Stimulated activated CD8-positive, alpha-beta memory T cell treated with anti-CD3 and anti-CD28 coated beads, Interleukin-12 subunit alpha, Interleukin-12 subunit beta, amount 100 ng/mL, for 4 hours (primary cell): ENCODE measurements around the gene BEGAIN.

Source experiments
- DNase-seq: peaks from one replicate; pipeline ENCODE4 v3.0.0-alpha.2; 2020; ENCODE audit warnings: low read depth

BEGAIN gene

GRCh38 chr14:100615736-100616695 is 28.8 kb upstream of the BEGAIN start:
- no peak for DNase-seq

- no peak for DNase-seq
These were observed 27.6 kb upstream of the BEGAIN start for GRCh38 chr14:100614803-100615202.

GRCh38 chr14:100612986-100613385 is 25.8 kb upstream of the BEGAIN start:
- no peak for DNase-seq

GRCh38 chr14:100611811-100612480 is 24.7 kb upstream of the BEGAIN start:
- no peak for DNase-seq

GRCh38 chr14:100610511-100611217 is 23.4 kb upstream of the BEGAIN start:
- no peak for DNase-seq

- DNase-seq = no peak
These were observed 22.7 kb upstream of the BEGAIN start for GRCh38 chr14:100609941-100610391.

GRCh38 chr14:100609331-100609870 is 22.2 kb upstream of the BEGAIN start:
- DNase-seq = no peak

- DNase-seq = no peak
These were observed 21.5 kb upstream of the BEGAIN start for GRCh38 chr14:100608586-100609330.

- DNase-seq = no peak
These were observed 20.8 kb upstream of the BEGAIN start for GRCh38 chr14:100608064-100608463.

GRCh38 chr14:100607611-100607956 is 20.4 kb upstream of the BEGAIN start:
- DNase-seq = no peak

GRCh38 chr14:100606687-100607610 is 19.7 kb upstream of the BEGAIN start:
- no peak for DNase-seq

- no peak for DNase-seq
These were observed 18.8 kb upstream of the BEGAIN start for GRCh38 chr14:100605706-100606686.

GRCh38 chr14:100605230-100605629 is 18.0 kb upstream of the BEGAIN start:
- DNase-seq = no peak

- DNase-seq = no peak
These were observed 17.5 kb upstream of the BEGAIN start for GRCh38 chr14:100604709-100605108.

GRCh38 chr14:100604121-100604501 is 16.9 kb upstream of the BEGAIN start:
- no peak for DNase-seq

- no peak for DNase-seq
These were observed 16.3 kb upstream of the BEGAIN start for GRCh38 chr14:100603341-100604120.

- DNase-seq = no peak
These were observed 15.5 kb upstream of the BEGAIN start for GRCh38 chr14:100602621-100603230.

GRCh38 chr14:100601914-100602313 is 14.7 kb upstream of the BEGAIN start:
- DNase-seq = no peak
